ENCODE measurements around the gene NEDD4L. TPM values are rescaled to one million over a fixed set of nuclear protein-coding genes. Genes with fewer than 3 reads are reported as not detected.
A peak's percentile ranks its signal among the peaks of the same experiment; 100 is the strongest.

The NEDD4L gene
- total and polyA plus RNA-seq, 10 of the 15 experiments (the other 5 are each of a cell fraction or from before 2014, with no cell fraction given), result 7.4 to 24.0 (median 17.7) TPM

DNA sequence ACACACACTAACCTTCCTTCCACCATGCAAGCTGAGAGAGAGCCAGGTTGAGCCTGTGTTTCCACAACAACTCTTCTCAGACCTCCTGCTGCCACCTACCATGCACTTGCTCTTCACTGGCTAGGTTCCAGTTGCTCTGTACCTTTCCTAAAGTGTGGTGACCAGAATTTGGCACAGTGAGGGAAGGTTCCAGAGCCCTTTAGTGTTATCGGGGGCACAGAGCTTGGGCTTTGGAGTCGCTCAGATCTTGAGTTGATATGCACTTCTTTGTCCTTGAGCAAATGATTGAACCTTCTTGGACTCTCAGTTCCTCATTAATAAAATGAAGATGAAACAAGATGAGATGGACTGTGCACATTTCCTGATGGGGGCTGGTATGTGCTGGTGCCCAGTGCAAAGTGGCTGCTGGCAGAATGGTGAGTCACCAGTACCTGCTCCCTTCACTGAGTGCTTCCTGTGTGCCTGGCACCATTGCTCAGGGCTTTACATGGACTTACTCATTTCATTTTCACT lies 47.1 kb downstream of the NEDD4L start (continued):
- TF ChIP-seq, protein P1, sequence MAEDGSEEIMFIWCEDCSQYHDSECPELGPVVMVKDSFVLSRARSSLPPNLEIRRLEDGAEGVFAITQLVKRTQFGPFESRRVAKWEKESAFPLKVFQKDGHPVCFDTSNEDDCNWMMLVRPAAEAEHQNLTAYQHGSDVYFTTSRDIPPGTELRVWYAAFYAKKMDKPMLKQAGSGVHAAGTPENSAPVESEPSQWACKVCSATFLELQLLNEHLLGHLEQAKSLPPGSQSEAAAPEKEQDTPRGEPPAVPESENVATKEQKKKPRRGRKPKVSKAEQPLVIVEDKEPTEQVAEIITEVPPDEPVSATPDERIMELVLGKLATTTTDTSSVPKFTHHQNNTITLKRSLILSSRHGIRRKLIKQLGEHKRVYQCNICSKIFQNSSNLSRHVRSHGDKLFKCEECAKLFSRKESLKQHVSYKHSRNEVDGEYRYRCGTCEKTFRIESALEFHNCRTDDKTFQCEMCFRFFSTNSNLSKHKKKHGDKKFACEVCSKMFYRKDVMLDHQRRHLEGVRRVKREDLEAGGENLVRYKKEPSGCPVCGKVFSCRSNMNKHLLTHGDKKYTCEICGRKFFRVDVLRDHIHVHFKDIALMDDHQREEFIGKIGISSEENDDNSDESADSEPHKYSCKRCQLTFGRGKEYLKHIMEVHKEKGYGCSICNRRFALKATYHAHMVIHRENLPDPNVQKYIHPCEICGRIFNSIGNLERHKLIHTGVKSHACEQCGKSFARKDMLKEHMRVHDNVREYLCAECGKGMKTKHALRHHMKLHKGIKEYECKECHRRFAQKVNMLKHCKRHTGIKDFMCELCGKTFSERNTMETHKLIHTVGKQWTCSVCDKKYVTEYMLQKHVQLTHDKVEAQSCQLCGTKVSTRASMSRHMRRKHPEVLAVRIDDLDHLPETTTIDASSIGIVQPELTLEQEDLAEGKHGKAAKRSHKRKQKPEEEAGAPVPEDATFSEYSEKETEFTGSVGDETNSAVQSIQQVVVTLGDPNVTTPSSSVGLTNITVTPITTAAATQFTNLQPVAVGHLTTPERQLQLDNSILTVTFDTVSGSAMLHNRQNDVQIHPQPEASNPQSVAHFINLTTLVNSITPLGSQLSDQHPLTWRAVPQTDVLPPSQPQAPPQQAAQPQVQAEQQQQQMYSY (CRISPR knock-in tag; IDR thresholded peaks at IDR 0.05), result no peak
- TF ChIP-seq RAD51 (IDR thresholded peaks at IDR 0.05), result no peak
- TF ChIP-seq KLF5 (IDR thresholded peaks at IDR 0.05; ENCODE audit: partially characterized antibody), result no peak
- no peak for TF ChIP-seq EZH2 (IDR thresholded peaks at IDR 0.05; ENCODE audit: borderline replicate concordance, control insufficient read depth, low read depth, low read length)
- no peak for TF ChIP-seq SMAD5 (IDR thresholded peaks at IDR 0.05; ENCODE audit: low read depth)
- TF ChIP-seq JUND (IDR thresholded peaks at IDR 0.05; ENCODE audit: low read depth, low read length), result 0 out of 2 replicates have a peak, but pooled peaks have one; percentile 28
- peak; percentile 83 for TF ChIP-seq ZNF24 (IDR thresholded peaks at IDR 0.05)
- TF ChIP-seq ATF2 (IDR thresholded peaks at IDR 0.05; ENCODE audit: low read length), result no peak
- TF ChIP-seq TBL1XR1 (IDR thresholded peaks at IDR 0.05; ENCODE audit: low read depth, low read length), result no peak
- no peak for TF ChIP-seq SUPT20H (IDR thresholded peaks at IDR 0.05; ENCODE audit: borderline replicate concordance, control insufficient read depth, low read depth, low read length)
- TF ChIP-seq, protein P2, sequence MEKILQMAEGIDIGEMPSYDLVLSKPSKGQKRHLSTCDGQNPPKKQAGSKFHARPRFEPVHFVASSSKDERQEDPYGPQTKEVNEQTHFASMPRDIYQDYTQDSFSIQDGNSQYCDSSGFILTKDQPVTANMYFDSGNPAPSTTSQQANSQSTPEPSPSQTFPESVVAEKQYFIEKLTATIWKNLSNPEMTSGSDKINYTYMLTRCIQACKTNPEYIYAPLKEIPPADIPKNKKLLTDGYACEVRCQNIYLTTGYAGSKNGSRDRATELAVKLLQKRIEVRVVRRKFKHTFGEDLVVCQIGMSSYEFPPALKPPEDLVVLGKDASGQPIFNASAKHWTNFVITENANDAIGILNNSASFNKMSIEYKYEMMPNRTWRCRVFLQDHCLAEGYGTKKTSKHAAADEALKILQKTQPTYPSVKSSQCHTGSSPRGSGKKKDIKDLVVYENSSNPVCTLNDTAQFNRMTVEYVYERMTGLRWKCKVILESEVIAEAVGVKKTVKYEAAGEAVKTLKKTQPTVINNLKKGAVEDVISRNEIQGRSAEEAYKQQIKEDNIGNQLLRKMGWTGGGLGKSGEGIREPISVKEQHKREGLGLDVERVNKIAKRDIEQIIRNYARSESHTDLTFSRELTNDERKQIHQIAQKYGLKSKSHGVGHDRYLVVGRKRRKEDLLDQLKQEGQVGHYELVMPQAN (conservative IDR thresholded peaks at IDR 0.05), result no peak
- TF ChIP-seq LARP7 (IDR thresholded peaks at IDR 0.05), result 0 out of 2 replicates have a peak, but pooled peaks have one; percentile 18
- no peak for TF ChIP-seq MYC (IDR thresholded peaks at IDR 0.05; ENCODE audit: insufficient read depth, insufficient read length, insufficient replicate concordance, low read length, severe bottlenecking)
- TF ChIP-seq CREM (IDR thresholded peaks at IDR 0.05; ENCODE audit: low read depth), result no peak
- no peak for TF ChIP-seq CHD1 (IDR thresholded peaks at IDR 0.05; ENCODE audit: low read depth, low read length)
- TF ChIP-seq MYB (IDR thresholded peaks at IDR 0.05; ENCODE audit: borderline replicate concordance, low read depth, low read length), result no peak
- TF ChIP-seq RBBP5 (conservative IDR thresholded peaks at IDR 0.05), result no peak
- TF ChIP-seq PAX5 (IDR thresholded peaks at IDR 0.05; ENCODE audit: borderline replicate concordance, low read depth, low read length), result no peak
- TF ChIP-seq, protein P3, sequence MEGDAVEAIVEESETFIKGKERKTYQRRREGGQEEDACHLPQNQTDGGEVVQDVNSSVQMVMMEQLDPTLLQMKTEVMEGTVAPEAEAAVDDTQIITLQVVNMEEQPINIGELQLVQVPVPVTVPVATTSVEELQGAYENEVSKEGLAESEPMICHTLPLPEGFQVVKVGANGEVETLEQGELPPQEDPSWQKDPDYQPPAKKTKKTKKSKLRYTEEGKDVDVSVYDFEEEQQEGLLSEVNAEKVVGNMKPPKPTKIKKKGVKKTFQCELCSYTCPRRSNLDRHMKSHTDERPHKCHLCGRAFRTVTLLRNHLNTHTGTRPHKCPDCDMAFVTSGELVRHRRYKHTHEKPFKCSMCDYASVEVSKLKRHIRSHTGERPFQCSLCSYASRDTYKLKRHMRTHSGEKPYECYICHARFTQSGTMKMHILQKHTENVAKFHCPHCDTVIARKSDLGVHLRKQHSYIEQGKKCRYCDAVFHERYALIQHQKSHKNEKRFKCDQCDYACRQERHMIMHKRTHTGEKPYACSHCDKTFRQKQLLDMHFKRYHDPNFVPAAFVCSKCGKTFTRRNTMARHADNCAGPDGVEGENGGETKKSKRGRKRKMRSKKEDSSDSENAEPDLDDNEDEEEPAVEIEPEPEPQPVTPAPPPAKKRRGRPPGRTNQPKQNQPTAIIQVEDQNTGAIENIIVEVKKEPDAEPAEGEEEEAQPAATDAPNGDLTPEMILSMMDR (IDR thresholded peaks at IDR 0.05 in 2 of 3, conservative IDR thresholded peaks at IDR 0.05 in 1 of 3; ENCODE audit: control insufficient read depth in 2 of 3, extremely low read depth in 1 of 3, insufficient read depth in 1 of 3, low read depth in 3 of 3, low read length in 3 of 3), result no peak
- peak; percentile 27; the same call in 1 of the 2 replicates for TF ChIP-seq NR2F1 (conservative IDR thresholded peaks at IDR 0.05)
- no peak for TF ChIP-seq RFX5 (IDR thresholded peaks at IDR 0.05; ENCODE audit: low read depth, low read length)
- TF ChIP-seq GATAD2B (conservative IDR thresholded peaks at IDR 0.05; ENCODE audit: low read depth), result peak; percentile 74
- no peak for TF ChIP-seq HCFC1 (IDR thresholded peaks at IDR 0.05; ENCODE audit: low read length)
